Activated T-cell treated with anti-CD3 and anti-CD28 coated beads for 1 hour (primary cell): ENCODE data around the gene FAM210A.

Experiments
- DNase-seq: peaks from one replicate; pipeline ENCODE4 v3.0.0-alpha.2; 2020; ENCODE audit warnings: low read depth

Gene FAM210A

DNA sequence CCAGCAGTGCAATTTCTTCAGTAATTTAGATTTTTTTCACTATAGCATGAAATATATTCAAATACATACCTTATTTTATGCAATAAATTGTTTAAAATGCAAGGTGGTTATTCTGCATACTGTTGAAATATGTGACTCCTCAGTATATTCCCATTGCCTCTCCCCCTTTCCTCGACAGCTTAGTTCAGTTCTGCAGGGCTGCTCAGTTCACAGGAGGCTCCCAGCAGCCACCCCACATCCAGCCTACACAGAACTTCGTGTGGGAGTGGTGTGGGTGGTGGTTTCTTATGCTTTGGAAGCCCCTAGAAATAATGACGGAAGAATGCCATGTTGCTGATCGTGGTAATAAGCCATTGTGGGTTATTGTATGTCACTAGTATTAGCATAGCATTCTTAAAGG lies 79.7 kb downstream of the FAM210A start:
- DNase-seq, result no peak

DNA sequence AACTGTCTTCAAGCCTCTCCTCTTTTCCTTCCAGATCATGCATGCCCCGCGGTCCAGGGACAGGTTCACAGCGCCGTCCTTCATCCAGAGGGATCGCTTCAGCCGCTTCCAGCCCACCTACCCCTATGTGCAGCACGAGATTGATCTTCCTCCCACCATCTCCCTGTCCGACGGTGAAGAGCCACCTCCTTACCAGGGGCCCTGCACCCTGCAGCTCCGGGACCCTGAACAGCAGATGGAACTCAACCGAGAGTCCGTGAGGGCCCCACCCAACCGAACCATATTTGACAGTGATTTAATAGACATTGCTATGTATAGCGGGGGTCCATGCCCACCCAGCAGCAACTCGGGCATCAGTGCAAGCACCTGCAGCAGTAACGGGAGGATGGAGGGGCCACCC lies 81.3 kb downstream of the FAM210A start:
- DNase-seq, result no peak

DNA sequence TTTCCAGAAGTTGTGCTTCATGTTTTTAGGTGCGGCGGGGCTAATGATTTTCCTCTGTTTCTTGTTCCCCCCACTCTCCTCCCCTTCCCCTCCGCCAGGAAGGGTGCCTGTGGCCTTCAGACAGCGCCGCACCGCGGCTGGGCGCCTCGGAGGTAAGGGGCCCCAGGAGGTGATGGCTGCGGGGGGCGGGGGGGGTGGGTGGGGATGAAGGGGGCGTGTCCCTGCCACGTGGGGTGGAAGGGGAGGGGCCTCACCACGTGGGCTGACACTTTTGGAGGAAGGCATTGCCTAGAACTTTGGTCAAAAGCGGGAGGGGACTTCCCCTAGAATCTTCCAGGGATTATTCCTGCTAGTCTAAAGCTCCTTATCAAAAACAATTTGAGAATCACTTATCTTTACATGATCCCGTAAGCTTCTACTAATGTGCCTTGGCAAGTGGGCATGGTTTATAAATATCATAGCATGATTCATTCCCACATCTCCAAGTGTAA lies 83.1 kb downstream of the FAM210A start:
- no peak for DNase-seq

DNA sequence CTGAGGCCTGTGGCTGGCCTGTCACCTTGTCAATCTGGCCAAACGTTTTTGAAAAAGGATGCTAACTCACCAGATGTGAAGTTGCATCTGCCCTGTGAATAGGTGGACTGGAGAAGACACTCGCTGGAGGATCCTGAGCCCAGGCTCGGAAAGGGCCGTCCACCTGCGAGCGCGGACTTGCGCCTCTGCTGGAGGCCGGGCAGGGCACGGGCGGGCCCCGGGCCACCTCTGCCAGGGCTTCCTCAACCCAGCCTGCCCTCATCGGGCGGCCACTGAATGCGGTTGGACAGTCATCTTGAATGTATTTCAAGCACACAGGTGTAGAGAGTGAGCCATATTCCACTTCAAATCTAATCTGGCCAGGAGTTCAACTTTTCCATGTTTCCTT lies 83.9 kb downstream of the FAM210A start:
- DNase-seq, result no peak

DNA sequence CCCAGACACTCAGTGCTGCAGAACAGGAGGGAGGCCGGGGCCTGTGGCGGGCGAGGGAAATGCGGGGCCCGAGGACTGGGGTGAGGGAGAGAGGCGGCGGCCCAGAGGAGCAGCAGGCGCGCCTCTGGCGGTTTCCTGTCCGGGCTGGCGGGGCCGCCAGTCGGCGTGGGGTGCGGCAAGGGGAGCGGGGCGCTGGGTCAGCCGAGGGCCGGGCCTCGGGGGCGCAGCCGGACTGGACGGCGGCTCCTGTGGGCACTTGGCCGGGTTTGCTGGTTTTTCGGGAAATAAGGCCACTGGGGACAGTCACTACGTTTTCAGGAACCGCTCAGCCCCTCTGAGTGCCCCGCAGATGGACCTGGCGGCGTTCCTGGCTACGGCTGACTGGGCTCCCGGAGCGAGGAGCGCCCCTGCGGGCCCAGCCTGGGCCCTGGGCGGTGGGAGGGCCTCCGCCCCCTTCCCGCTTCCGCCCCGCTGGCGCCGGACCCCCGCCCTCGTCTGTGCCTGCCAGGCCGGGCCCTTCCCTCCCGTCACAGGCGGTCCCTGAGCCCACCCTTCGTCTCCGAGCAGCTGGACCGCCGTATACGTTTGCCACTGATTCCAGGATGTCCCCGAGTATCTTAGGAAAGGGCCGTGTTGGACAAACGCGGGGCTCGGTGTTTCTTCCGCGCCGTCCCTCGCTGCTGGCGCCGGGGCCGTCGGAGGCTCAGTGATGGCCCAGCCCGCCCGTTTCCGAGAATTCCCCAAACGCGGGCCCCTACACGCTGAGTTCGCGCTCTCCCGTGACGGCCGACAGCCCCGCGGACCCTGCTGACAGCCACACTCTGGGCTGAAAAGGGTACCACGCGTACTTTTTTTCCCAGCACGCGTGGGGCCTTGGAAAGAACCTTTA lies 84.6 kb downstream of the FAM210A start:
- DNase-seq, result no peak

DNA sequence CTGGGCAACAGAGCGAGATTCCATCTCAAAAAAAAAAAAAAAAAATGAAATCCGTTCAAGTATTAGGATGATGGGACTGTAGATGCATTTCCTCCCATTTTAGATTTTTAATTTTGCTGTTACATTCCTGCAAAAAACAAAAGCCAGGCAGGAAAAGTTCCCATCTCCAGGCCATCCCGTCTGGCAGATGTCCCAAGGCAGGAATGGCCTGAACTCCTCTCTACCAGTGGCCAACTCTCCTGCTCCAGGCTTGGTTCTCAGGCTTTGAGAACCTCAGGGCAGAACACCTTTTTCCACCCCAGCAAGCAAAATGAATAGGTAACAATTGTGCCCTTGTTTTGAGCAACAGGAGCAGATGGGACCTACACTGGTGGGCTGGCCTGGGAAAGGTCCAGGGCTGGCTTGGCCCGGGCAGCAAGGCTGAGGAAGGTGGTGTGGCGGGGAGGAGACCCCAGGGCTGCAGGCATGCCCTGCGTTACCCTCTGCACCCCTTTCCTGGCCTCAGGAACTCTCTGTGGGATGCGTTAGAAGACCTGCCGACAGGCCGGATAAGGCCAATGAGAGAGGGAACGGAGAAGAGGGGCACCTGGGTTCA lies 86.0 kb downstream of the FAM210A start:
- DNase-seq, result no peak

DNA sequence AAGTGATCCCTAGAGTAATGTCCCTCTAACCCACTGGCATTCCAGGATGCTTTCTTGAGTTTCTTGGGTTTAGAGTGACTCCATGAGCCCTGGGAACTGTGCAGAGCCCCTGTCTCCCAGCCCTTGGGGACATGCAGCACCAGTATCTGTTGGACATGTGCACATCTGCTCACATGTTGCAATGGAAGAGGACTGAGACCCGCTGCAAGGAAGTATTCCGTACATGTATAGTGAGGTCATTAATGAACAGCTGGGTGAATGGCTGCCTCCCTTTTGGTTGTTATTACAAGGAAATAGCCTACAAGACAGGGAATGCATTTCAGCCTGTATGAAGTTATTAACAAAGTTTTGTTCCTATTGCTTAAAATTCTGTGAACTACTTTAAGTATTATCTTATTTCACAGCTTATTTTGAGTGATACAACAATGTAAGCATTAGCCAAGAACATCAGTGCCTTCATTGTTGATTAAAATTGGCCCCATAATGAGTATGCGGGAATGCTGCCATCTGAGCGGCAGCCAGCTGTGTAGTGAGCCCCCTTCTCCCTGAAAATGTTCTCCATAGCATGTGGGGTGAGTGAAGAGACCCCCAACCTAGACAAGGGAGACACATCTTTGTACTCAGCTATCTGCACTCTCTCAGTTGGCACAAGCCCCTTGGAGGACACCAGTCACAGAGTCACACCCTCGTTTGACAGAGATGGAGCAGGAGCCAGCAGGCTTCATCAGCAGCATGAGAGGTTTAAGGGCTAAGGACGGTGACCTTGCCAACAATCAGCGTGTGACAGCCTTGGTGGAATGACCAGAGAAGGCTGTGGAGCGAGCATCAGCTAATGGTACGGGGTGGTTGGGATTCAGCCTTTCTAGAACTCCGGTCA lies 87.4 kb downstream of the FAM210A start:
- DNase-seq, result no peak

DNA sequence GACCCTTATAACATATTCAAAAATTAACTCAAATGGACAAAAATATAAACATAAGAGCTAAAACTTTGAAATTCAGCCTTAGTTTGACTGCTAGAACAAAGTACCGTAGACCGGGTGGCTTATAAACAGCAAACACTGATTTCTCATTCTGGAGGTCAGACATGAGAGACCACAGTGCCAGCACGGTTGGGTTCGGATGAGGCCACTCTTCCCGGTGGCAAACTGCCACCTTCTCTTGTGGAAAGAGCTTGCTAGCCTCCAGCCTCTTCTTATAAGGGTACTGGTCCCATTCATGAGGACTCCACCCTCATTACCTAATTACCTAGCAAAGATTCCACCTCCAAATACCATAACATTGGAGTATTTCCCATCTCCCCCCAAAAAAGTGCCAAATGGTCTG lies 91.3 kb downstream of the FAM210A start:
- DNase-seq, result no peak

DNA sequence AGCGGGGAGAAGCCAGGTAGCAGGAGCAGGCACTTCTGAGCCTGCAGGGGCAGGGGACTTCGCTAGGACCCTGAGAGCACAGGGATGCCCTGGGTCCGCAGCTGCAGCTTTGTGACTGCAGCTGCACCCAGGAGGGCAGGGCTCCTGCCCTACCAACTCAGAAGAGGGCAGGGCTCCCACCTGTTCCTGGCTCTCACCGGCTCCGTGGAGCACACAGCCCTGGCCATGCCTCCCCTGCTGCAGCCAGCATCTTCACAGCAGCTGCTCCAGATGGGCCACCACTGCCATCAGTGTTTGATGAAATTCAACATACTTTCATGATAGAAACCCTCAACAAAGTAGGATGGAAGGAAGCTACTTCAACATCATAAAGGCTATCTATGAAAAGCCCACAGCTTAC lies 92.7 kb downstream of the FAM210A start:
- no peak for DNase-seq

DNA sequence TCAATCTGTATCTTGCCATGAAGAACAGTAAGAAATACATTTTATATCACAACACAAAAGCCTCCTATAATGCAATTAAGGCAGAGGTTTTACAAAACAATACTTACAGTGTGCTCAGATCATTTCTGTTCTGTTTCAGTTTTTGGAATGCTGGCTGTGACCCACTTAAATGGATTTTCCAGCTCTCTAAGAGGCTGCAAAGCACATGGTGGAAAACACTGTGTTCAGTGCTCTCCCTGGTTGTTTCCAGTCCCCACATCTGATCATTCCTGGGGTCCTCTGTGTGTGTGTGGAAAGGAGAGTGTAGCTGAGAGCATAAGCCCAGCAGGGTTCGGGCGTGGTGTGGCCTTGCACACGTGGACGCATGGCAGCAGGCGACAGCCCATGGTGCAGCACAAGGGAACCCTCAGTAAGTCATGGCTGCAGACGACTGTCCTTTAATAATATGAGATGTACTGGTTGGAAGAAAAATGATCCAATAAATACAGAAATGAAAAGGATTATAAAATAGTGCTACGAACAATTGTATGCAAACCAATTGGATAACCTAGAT lies 95.6 kb downstream of the FAM210A start:
- no peak for DNase-seq

DNA sequence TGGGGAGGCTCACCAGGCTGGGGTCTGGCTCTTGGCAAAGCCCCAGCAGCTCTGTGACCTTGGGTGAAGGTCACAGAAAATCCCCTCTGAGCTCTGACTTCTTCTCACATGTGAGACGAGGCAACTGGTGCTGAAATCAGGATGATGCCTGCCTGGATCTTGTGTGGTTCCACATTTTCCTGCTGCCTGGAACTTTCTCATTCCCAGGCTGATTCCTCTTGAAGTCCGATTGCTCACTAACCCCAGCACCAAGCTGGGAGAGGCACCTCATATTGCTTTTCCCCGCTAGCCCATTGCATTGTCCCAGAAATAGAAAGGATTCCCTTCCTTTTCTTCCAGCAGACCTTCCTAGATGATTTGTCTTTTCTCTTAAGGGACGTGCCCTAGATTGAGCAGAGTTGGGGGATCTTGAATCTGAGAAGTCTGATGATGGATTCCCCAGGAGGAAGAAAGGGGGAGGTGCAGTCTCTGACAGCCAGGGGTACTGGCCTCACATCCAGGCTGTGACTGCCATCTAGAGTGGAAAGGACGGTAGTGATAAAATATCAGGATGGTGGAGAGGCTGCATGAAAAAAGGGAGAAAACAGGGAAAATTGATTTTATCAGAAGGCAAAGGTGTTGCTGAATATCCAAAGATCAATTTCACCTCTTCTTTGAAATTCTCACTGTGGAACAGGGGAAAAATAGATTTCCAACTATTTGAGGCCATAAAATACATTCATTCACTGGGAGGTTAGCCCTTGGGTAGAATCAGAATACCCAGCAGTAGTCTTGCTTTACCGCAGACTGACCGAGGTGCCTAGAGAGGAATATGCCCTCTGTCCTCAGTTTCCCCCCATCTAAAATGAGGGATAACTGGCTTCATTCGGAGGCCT lies 96.3 kb downstream of the FAM210A start:
- DNase-seq, result no peak

DNA sequence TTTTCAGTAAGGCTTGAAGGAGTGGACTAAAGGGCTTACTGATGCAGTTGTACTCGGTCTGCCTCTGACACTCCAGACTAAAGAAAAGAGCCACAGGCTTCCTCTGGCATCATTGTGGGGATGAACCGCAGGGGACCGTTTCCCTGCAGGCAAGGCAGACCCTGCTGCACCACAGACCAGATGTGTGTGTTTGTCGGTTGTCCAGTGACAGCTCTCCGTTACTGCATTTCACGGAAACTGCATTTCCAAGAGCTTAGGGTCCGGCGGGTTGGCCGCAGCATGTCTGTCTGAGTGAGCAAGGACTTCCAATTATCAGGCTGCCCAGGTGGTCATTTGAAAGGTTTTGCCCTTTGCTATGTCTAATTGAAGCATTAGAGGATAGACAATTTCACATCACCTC lies 98.1 kb downstream of the FAM210A start:
- no peak for DNase-seq

DNA sequence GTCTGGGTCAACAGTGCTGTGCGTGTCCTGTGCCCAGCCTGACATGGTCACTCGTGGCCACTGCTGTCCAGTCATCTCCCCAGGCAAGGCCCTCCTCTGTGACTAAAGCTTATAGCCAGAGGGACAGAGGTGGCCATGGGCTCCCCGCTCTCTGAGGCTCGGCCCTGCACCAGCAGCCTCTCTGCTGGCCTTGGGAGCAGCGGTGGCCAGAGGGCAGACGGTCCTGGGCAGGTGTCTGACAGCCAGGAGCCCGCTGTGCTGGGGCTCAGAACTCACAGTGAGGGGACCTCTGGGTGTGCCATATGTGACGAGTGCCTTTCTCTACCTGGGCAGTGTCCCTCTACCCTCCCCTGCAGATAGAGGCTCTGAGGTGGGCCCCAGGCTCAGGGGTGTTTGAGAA lies 98.7 kb downstream of the FAM210A start:
- no peak for DNase-seq

DNA sequence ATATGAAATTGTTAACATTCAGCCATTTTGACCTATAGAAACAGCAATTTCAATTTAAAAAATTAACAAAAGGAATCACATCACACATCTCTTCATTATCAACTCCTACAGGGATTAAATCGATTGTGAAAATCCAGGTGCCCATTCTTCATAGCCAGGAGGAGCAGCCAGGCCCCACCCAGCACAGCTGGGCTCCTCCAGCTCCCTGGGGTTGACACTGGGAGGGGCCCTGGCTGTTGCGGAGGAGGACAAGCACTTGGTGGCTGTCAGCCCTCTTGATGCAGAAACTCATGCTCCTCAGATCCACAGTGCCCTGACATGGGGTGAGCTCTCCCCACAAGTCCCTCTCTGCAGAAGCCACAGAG lies 99.8 kb downstream of the FAM210A start:
- DNase-seq, result no peak

DNA sequence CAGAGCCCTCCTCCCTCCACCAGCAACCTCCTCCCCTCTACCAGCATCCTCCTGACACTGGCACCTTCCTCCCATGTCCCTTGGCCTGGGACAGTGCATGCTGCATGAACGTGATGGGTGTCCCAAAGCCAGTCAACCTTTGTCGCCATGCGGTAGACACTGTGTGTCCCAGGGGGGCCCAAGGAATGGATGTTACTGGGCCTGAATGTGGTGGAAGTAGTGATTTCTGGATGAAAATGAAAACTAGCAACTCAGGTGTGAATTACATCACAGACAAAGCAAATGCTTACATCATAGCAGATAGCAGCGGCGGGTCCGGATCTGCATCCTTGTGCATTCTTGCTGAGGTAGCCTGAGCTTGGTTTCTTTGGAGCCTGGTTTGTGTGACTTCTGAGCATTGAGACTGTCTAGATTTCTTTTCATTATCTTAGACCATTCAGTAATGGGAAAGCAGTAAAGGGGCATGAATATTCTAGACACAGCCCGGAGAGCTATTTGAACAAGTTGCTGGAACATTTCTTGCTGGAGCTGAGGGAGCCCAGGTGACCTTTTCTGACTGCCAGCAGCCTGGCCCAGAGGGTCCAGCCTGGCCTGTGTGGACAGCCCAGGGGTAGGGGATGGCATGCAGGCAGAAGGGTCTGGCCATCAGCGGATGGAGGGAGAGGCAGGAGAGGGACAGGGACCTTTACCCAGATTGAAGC lies 100.4 kb downstream of the FAM210A start:
- DNase-seq, result no peak

DNA sequence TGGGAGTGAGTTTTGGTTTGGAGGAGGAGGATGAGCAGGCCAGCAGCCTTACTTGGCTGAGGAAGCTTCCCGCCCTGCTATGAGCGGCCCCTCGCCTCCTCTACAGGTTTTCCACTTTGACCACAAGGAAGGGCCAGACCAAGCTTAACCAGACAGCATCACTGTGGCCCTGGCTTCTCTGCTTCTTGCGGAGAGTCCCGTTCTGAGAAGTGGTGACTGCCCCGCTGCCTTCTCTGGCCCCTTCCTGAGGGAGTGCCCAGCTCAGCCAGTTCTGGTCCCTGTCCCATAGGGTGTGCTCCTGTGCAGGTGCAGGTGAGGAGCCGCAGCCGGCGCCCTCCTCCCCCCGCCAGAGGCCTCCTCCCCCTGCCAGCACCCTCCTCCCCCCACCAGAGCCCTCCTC lies 101.0 kb downstream of the FAM210A start:
- no peak for DNase-seq

DNA sequence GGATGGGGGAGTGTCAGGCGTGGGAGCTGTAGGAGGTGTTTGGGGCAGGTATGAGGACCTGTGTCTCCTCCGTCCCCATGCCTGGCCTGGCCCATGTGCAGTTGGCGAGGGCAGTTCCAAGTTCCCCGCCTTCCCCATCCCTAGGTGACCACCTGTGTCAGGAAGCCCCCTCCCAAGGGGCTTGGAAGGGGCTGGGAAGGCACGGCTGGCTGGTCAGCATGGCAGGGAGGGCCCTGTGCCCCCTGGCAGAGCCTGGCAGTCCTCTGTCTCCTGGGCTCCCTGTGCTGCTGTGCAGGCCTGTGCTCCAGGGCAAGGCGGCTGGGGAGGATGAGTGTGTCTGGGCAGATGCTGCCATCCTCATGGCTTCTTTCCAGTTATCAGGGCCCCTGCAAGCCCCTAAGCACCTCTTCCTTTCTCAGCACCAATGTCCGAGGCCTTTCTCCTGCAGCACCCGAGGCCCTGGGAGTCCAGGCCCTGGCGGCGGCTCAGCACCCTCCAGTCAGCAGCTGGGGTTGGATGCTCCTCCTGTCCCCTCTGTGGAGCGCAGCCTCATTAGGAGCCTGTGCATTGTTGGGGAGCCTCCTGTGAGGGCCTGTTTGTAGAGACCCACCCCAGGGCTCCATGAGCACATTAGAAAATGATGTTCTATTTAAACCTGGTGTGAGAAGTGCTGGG lies 101.7 kb downstream of the FAM210A start:
- no peak for DNase-seq

DNA sequence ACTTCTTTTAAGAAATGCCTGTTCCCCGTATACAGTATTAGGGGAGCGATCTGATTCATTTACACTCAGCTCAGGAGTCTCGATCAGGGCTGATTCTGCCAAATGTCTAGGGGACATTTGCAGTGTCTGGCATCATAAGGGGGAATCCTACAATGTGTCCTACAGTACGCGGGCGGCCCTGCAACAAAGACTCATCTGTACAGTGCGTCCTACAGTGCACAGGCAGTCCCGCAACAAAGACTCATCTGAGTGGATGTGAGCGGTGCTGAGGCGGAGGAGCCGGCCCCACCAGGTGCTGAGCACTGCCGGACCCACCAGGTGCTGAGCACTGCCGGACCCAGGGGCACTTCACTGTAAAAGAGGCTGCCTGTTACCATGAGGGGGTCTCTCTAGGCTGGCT lies 102.5 kb downstream of the FAM210A start:
- DNase-seq, result no peak

DNA sequence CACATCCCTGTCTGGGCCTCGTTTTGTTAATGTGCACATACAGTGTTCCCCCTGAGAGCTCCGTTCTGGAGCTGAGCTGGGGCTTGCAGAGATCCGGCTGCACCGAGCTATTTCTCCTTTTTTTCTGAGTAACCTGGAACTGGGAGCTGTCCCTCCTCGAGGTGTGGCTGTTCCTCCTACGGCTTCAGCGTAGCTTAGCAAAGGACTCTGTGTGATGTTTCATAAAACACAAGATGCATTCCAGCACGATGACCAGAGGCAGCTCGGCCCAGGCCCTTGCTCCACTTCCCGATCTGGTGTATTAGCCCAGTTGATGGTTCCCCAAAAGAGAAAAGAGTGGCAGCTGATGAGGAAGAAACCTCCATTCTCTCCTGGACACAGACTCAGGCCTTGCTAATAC lies 103.0 kb downstream of the FAM210A start:
- no peak for DNase-seq

DNA sequence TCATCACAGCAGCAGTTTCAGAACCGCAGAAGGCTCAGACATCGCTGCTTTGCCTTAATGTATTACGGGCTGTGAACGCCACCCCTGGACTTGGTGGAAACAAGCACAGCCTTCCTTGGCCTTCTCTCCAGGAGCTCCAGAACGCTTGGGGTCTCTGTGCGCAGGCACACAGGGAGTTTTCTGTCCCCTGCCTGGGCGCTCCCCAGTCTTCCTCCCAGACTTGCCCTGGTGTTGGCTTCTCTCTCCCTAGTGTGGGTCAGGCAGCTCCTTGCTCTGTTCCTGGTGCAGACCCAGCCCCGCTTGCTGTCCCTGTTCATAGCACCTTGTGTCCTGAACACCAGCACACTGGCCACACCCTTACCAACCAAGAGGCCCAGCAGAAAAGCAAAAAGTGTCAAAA lies 103.6 kb downstream of the FAM210A start:
- no peak for DNase-seq
